HFFc6 (cell line): ENCODE data around the gene TRIM9. TPM values are rescaled to one million over a fixed set of nuclear protein-coding genes. Genes with fewer than 3 reads are reported as not detected.
"Not testable (repeated sequence)": the region's sequence is repeated elsewhere in the genome, so short reads cannot be mapped to it uniquely, and the experiment has no call there.

Source experiments
- DNase-seq: peaks from one replicate; pipeline ENCODE4 v3.0.0-alpha.2; 2018
- H3K27ac Mint-ChIP-seq: 2 replicates; pipeline ENCODE4 v1.8.0; 2020; ENCODE audit warnings: mild to moderate bottlenecking, mixed read lengths
- H3K27me3 Mint-ChIP-seq: 2 replicates; pipeline ENCODE4 v1.8.0; 2021; ENCODE audit warnings: mild to moderate bottlenecking, moderate library complexity, mixed read lengths; ENCODE audit not compliant: insufficient read depth
- H3K36me3 Mint-ChIP-seq: 2 replicates; pipeline ENCODE4 v1.8.0; 2021; ENCODE audit warnings: low read depth, mixed read lengths
- H3K4me1 Mint-ChIP-seq: 2 replicates; pipeline ENCODE4 v1.8.0; 2020; ENCODE audit warnings: low read depth, mixed read lengths
- H3K4me3 Mint-ChIP-seq: 2 replicates; pipeline ENCODE4 v1.8.0; 2020; ENCODE audit warnings: mild to moderate bottlenecking, moderate library complexity, mixed read lengths
- H3K9me3 Mint-ChIP-seq: 2 replicates; pipeline ENCODE4 v1.8.0; 2020; ENCODE audit warnings: mild to moderate bottlenecking, mixed read lengths
- total RNA-seq, 6 experiments: library from RNA; stranded (reverse); fragmentation: NEBNext Ultra II Directional; extraction: Animal tissue kit (Norgen Biotek cat#: 25700); gene quantifications; 2 replicates in 1 of 6; 3 replicates in 5 of 6; pipeline ENCODE4 v1.2.3, GENCODE V29; 2021
- TF ChIP-seq, protein P1 (sequence below): fragments of 200-600 bp; sonication (generic); IDR thresholded peaks from 2 replicates; pipeline ENCODE4 v1.5.0; 2021; ENCODE audit warnings: antibody characterized with exemption, mild to moderate bottlenecking

Gene TRIM9
- total RNA-seq, 6 experiments from 2014 or later, result 0.05 TPM; not detected in 5

DNA sequence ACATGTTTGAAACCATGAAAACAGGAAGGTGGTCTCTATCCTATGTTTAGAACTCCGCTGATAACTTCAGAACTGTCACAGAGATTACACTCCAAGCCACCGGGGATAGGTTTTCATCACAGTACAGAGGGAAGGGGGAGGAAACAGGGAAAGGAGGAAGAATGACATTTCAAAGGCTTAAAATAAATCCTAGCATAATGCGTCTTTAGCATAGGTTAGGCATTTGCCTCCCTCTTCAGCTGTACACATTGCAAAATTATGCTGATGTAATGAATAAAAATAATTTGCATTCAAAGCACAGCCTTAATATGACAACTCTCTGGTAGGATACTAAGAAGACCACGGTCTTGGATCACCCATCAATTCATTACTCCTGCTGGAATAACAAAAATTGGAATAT, 96.3 kb downstream of the TRIM9 start:
- Mint-ChIP-seq H3K9me3 (no peaks in the 10 kb centered on the region), H3K4me1 (no peaks in the 10 kb centered on the region), H3K27me3 (peaks cover 23% of the 10 kb centered on the region), H3K36me3 (no peaks in the 10 kb centered on the region), H3K4me3 (no peak overlapping the region), H3K27ac (no peak overlapping the region)
- TF ChIP-seq, protein P1, sequence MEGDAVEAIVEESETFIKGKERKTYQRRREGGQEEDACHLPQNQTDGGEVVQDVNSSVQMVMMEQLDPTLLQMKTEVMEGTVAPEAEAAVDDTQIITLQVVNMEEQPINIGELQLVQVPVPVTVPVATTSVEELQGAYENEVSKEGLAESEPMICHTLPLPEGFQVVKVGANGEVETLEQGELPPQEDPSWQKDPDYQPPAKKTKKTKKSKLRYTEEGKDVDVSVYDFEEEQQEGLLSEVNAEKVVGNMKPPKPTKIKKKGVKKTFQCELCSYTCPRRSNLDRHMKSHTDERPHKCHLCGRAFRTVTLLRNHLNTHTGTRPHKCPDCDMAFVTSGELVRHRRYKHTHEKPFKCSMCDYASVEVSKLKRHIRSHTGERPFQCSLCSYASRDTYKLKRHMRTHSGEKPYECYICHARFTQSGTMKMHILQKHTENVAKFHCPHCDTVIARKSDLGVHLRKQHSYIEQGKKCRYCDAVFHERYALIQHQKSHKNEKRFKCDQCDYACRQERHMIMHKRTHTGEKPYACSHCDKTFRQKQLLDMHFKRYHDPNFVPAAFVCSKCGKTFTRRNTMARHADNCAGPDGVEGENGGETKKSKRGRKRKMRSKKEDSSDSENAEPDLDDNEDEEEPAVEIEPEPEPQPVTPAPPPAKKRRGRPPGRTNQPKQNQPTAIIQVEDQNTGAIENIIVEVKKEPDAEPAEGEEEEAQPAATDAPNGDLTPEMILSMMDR, result no peak
- DNase-seq, result no peak

DNA sequence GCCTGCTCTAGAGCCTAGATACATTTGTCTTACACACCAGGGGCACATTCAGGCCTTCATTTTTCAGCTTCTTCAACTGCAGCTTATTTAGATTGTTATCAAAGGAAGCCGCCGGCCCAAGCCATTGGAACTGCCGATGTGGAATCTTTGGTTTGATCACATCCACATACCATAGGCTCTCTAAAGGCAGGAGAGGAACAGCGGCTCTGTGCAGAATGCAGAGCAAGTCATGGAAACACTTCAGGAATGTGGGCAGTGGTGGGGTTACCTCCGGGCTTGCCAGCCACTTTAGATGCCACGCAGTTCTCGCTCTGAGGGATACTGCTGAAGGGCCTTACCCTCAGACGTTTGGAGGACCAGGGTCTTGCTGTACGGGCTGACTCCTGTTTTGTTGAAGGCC, 97.2 kb downstream of the TRIM9 start:
- TF ChIP-seq, protein P1, result no peak
- H3K4me1 Mint-ChIP-seq, result no peaks in the 10 kb centered on the region
- no peaks in the 10 kb centered on the region for H3K9me3 Mint-ChIP-seq
- no peak overlapping the region for H3K27ac Mint-ChIP-seq
- H3K36me3 Mint-ChIP-seq, result no peaks in the 10 kb centered on the region
- peaks cover 28% of the 10 kb centered on the region for H3K27me3 Mint-ChIP-seq
- no peak overlapping the region for H3K4me3 Mint-ChIP-seq
- DNase-seq, result no peak

DNA sequence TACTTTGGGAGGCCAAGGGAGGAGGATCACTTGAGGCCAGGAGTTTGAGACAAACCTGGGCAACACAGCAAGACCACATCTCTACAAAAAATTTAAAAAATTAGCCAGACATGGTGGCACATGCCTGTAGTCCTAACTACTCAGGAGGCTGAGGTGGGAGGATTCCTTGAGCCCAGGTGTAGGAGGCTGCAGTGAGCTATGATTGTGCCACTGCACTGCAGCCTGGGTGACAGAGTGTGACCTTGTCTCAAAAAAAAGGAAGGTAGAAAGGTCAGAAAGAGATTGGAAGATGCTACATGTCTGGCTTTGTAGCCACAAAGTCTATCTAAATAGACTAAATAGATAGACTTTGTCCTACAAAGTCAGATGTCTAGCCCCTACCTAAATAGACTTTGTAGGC, 100.7 kb downstream of the TRIM9 start:
- not testable (repeated sequence) for H3K4me3 Mint-ChIP-seq, H3K9me3 Mint-ChIP-seq, H3K4me1 Mint-ChIP-seq, H3K36me3 Mint-ChIP-seq, DNase-seq, H3K27ac Mint-ChIP-seq
- H3K27me3 Mint-ChIP-seq, result peaks cover 41% of the 10 kb centered on the region

DNA sequence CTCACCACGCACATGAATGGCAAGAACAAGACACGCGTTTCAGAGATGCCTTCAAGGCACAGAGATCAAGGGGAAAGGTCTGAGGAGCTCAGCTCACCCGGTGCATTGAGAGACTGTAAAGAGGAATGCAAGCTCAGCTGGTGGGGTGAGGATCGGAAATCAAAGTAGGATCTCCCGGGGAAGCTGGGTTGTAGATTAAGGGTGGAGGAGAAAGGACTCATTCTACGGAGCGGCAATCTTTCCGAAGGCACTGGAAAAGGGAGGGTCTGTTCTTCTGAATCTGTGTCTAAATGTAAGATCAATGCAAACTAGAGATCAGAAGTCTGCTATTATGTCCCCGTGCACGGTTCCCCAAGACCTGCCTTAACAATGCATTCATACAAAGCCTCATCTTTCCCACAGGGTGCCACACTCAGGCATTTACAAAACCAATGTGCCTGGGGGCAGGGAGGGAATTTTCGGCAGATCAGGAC, 109.0 kb downstream of the TRIM9 start:
- Mint-ChIP-seq H3K27me3 (peaks cover 42% of the 10 kb centered on the region), H3K4me3 (no peak overlapping the region)

DNA sequence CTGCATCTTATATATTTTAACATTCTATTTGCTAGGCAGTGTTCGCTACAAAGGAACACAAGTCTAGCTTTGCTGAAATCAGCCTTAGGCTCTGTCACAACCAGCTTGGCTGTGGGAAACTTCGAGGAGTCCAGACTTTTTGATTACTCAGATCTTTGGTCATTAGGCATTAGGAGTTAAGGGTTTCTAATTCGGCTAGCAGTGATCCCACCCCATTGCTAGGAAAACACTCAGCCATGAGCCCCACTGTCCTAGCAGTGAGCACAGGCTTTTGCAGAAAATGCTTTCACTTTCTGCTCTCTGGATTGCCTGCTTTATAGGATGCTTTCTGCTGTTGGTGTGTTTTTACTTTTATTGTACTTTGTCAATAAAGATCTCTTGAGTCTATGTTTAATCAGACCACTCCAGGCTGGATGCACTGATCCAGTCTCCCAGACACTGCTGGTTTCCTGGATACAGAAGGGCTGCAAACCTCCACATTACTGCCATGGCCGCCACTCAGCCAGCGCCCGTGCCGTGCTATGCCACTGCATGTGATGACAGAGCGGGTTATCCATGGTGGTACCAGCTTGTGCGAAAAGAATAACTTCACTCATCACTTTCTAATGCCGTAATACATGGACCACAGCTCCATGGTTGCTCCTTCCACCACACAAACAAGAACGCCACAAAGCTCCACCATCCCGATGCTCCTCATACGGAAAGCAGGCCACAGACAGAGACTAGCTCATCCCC, 109.6 kb downstream of the TRIM9 start:
- no peak for DNase-seq

More for the DNA sequence above, 109.0 kb downstream of the TRIM9 start:
- Mint-ChIP-seq H3K9me3 (no peaks in the 10 kb centered on the region), H3K36me3 (no peaks in the 10 kb centered on the region), H3K27ac (no peak overlapping the region), H3K4me1 (no peaks in the 10 kb centered on the region)
- TF ChIP-seq, protein P1, result no peak
- DNase-seq, result no peak

More for the DNA sequence above, 109.6 kb downstream of the TRIM9 start:
- TF ChIP-seq, protein P1, result no peak
- peaks cover 43% of the 10 kb centered on the region for H3K27me3 Mint-ChIP-seq
- no peak overlapping the region for H3K27ac Mint-ChIP-seq
- no peaks in the 10 kb centered on the region for H3K36me3 Mint-ChIP-seq
- H3K4me1 Mint-ChIP-seq, result no peaks in the 10 kb centered on the region
- H3K4me3 Mint-ChIP-seq, result no peak overlapping the region
- H3K9me3 Mint-ChIP-seq, result no peaks in the 10 kb centered on the region
